ENCODE measurements around the gene AK5.

The AK5 gene

DNA sequence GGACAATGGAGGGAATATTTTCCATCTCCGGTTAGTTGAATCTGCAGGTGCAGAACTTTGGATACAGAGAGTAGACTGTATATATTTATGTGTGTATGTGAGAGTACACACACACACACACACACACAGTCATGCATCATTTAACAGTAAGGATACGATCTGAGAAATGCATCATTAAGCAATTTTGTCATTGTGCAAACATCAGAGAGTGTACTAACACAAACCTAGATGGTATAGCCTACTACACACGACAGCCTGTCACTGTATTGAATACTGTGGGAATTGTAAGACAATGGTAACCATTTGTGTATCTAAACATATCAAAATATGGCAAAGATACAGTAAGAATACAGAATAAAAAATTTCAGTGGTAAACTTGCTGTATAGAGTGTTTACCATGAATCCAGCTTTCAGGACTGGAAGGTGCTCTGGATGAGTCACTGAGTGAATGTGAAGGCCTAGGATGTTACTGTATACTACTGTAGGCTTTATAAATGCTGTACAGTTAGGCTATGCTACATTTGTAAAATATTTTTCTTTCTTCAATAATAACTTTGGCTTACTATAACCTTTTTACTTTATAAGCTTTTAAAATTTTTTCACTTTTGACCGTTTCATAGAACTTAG lies 262.1 kb downstream of the AK5 start:
- no peak for DNase-seq (ENCODE audit: low read depth in 2 of 2)

DNA sequence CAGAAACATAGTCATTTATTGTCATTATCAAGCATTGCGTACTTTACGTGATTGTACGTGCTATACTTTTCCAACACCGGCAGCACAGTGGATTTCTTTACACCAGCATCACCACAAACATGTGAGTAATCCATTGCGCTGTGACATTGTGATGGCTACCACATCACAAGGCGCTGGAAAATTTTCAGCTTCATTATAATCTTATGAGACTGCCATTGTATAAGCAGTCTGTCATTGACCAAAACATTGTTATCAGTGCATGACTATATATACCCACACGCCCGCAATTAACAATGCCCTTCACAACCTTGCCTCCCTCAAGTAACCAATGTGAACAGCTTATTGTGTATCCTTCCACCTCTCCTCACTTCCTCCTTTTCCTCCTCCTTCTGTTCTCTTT lies 263.0 kb downstream of the AK5 start:
- DNase-seq (ENCODE audit: low read depth in 2 of 2): no peak

DNA sequence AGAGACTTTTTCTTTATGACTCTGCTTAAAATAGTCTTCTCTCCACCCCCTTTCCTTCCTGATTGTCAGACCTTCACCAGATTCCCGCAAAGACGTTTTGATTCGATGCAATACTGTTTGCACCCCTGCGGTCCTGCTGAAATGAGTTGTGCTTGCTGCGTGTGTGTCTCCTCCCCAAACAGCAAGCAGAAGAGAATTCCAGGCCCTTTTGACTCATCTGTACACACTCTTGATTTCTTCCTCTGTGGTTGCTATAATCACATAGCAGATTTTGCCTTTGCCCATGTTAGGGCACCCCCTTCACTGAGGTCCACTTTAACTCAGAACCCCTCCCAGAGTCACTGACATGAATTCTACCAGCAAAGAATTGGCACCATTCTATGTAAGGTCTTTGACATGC lies 264.2 kb downstream of the AK5 start:
- no peak for DNase-seq (ENCODE audit: low read depth in 2 of 2)

DNA sequence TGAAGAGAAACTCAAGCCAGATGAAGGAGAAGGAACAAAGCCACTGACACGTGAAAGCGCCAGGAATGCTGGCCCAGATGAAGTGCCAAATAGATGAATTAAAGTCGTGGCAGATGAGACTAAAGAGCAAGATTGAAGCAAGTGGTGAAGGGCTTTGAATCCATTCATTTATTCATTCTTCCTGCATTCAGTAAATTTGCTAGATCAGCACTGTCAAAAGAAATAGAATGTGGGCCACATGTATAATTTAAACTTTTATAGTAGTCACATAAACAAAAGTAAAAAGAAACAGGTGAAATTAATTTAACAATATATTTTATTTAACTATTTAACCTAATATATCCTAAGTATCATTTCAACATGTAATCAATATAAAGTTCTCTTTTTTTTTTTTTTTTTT lies 265.1 kb downstream of the AK5 start:
- DNase-seq (ENCODE audit: low read depth in 2 of 2): no peak

DNA sequence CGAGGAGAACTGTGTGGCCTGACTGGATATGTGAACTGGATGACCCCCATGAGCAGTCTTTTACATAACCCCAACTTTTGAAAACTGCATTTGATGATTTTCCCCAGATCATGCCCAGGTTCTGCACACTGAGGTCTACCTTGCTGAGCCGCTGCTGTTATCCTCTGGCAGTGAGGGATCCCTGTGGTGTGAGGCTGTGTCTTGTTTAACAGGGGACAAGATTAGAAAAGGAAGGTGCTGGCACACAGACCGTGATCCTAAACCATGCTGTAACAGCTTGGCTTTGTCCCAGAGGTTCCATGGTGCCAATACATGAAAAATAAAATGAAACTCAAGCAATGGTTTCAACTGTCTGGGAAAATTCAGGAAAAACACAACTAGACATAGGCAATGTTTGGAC lies 266.5 kb downstream of the AK5 start:
- no peak for DNase-seq (ENCODE audit: low read depth in 2 of 2)

DNA sequence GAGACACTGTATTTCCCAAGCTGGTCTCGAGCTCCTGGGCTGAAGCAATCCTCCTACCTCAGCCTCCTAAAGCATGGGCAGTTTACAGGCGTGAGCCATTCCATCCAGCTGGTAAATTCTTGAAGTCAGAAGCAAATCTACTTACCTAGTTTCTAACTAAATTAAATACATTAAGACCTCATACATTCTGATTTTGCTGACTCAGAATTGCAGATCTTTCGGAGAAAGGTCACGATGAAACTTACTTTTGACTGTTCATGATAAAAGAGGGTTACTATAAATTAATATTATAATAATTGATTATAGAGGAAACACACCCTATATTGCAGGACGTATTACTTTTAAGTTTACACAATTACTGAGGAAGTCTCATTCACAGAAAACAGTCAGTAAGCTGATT lies 268.3 kb downstream of the AK5 start:
- DNase-seq (ENCODE audit: low read depth in 2 of 2): no peak

DNA sequence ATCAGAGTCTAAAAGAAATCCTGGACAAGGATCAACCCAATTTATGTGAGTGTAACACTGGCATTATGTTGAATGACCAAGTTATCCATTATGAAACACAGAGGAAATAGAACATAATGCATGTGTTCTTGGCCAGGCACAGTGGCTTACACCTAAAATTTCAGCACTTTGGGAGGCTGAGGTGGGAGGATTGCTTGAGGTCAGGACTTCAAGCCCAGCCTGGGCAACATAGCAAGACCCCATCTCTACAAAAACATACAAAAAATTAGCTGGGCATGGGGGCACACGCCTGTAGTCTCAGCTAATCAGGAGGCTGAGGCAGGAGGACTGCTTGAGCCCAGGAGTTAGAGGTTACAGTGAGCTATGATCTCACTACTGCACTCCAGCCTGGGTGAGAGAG lies 270.8 kb downstream of the AK5 start:
- DNase-seq (ENCODE audit: low read depth in 2 of 2): no peak

DNA sequence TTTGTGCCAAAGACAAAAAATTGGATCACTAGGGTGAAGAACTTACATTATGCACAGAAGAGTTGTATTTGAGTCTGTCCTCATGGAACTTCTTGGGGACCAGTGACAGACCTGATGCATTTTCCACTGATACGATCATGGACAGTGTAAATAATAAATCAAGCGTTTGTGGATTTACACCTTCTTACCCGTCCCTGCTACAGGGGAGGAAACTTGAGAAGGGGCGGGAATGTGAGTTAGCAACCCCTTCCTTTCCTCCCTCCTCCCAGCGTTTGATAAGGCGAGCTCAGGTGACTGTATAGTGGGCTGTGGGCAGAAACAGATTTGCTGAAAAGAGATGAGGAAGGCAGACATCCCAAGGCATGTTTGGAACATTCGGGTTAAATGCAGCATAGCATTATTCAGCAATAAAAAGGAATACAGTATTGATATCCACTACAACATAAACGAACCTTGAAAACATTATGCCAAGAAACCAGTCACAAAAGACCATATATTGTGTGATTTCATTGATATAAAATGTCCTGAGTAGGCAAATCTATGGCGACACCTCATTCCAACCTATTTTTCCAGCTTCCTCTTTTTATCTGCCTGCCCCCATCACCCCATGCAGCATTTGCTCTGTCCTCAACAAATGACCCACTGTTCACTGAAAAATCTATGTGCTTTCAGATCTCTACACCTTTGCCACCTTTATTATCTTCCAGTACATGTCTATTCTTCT lies 271.9 kb downstream of the AK5 start:
- DNase-seq (ENCODE audit: low read depth in 2 of 2): no peak

DNA sequence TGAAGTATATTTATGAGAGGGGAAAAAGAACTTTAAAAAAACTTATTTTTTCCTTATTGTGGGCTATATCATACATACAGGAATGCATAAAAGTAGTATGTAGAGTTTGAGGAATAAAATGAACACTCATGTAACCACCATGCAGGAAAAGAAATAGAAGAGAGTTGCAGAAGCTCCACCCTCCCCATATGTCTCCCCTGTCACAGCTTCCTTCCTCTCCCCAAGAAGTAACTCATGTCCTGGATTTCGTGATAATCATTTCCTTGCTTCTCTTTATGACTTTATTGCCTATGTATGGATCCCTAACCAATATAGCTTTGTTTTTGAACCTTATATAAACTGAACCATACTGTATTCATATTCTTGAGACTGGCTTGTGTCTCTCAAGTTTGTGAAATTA lies 274.2 kb downstream of the AK5 start:
- no peak for DNase-seq (ENCODE audit: low read depth in 2 of 2)

DNA sequence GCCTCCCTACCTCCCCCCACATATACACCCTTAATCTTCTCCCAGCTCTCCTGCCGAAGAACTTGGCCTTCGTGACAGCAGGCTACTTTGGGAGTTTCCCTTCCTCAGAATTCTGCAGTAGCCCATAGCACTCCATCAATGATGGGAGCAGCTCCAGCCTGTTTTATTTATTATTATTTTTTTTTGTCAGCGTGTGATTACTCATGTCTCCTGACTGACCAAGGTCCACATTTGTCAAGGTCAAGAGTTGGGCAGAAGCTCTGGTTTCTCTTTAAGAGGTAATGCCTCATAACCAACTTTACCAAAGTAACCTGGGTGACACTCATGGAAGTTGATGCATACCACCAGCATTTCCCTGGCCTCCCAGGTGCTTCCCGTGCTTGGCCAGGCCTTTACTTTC lies 275.2 kb downstream of the AK5 start:
- DNase-seq (ENCODE audit: low read depth in 2 of 2): no peak

DNA sequence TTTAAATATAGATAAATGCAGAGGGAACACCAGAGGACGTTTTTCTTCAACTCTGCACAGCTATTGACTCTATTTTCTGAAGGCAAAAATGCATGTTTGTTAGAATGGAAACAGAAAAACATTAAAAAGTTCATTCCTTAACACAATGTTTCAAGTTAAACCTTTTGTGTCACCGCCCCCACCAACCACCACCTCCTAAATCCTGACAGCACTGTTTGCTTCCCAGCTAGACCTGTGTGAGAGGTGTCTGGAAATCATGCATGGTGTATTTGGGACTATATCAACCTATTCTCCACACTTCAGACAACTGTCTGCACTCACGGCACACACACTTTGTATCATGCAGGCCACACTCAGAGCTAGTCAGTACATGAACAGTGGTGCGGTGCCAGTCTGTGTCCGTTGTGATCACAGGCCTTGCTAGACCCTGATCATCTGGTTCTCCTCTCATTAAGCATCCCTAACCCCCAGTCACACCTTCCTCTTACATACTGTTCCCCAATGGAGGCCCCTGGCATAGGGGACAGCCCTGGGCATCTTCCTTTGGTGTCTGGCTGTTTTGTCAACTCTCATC lies 276.9 kb downstream of the AK5 start:
- no peak for DNase-seq (ENCODE audit: low read depth in 2 of 2)

DNA sequence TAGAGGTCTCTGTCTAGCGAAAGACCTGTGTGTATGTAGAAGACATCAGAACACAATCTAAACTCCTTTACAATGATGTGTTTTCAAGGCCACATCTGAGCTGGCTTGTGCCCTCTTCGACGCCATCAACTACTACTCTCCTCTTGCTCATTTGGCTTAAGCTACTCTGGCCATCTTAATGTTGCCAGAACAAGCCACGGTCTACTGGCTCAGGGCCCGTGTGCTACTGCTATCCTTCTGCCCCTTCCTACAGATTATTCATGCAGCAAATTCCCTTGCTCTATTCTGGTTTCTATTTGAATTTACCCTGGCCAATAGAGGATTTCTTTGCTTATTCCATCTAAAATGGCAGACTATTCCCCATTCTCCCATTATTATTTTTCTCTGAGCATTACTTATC lies 278.9 kb downstream of the AK5 start:
- DNase-seq (ENCODE audit: low read depth in 2 of 2): no peak

DNA sequence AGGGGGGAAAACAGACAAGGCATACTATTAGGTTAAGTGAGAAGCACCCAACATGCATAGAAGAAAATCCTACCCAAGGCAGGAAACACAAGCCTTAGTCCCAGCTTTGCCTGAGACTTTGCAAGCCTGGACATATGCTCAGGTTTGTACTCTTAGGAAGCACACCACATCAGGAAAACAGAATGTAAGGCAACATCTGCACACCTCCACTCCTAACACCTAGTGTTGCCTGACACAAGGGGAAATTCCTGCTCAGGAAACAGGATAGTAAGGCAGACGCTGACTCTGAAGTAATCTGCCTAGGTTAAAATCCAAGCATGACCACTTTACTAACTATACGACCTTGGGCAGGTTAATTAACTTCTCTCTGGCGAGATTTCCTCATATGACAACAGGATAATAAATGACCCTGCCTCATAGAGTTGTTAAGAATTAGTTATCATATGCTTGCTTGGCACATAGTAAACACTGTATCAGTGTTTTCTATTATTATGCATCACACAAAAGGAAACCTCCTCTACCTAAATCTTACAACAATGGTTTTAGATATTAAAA lies 280.9 kb downstream of the AK5 start:
- DNase-seq (ENCODE audit: low read depth in 2 of 2): no peak

DNA sequence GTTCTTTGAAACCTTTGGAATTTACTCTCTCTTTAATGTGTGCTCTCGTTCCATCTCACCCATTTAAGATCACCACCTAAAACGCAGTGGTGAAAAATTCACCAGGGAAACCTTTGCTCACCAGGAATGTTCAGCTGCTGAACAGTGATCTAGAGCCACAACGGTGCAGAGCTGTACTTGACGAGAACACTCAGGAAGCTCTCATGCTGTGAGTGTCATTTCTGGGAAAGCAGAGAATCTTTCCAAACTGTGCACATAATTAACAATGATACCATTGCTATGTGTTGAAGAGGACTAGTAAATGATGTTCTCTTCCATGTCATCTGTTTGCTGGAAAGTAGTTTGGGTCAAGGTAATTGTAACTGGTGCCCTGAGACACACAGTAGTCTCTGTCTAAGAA lies 283.5 kb downstream of the AK5 start:
- DNase-seq (ENCODE audit: low read depth in 2 of 2): no peak

DNA sequence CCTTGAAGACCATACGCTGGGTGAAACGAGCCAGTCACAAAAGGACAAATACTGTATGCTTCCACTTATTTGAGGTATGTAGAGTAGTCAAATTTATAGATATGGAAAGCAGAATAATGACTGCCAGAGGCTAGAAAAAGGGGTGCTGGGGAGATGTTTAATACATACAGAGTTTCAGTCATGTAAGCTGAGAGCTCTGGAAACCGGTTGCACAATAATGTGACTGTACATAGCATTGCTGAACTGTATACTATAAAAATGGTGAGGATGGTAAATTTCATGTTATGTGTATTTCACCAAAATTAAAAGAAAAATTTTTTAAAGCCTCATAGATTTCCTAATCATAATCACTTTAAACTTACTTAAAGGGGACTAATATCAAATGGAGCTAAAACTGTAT lies 289.8 kb downstream of the AK5 start:
- DNase-seq (ENCODE audit: low read depth in 2 of 2): no peak

DNA sequence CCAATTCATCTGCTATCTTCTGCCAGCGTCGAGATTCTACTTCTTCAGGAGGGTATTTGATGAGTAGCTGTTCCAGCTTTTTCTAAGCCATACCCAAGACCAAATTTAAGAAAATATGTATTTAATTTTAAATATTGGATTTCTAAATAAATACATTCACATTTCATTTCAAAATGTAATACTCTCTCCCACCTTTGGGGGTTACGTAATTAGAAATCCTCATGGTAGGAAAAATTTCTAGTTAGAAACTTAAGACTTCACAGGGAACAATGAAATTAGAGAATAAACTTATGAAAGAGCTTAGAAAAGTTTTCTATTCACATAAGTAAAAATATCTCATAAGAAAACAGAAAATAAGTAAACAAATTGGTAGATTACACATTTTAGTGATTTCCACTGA lies 297.7 kb downstream of the AK5 start:
- no peak for DNase-seq (ENCODE audit: low read depth in 2 of 2)

DNA sequence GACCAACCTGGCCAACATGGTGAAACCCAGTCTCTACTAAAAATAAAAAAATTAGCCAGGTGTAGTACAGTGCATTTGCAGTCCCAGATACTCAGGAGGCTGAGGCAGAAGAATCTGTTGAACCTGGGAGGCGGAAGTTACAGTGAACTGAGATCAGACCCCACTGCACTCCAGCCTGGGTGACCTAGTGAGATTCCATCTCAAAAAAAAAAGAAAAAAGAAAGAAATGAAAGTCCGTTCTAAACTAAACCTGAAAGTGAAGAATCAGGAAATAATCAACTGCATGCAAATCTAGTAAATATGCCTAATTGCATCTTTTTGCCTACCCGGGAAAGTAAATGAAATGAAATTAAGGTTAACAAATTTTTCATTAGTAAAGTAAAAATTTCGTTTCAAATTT lies 301.1 kb downstream of the AK5 start:
- no peak for DNase-seq (ENCODE audit: low read depth in 2 of 2)

DNA sequence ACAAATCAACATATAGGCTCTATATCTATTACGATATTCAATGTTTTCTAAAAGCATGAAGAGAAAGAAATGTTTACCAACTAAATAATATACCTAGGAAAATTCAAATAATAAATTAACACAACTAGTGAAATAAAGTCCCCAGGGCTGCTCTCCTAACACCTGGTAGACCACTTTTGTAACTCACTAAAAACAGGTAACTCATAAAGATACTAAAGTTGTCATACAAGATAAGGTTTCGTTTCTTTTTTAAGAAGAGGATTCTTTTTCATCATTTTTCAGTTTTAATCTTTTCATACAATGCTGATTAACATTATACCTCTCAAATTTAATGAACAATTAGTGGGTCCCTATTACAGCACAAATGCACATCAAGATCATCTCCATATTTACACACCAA lies 301.7 kb downstream of the AK5 start:
- no peak for DNase-seq (ENCODE audit: low read depth in 2 of 2)

DNA sequence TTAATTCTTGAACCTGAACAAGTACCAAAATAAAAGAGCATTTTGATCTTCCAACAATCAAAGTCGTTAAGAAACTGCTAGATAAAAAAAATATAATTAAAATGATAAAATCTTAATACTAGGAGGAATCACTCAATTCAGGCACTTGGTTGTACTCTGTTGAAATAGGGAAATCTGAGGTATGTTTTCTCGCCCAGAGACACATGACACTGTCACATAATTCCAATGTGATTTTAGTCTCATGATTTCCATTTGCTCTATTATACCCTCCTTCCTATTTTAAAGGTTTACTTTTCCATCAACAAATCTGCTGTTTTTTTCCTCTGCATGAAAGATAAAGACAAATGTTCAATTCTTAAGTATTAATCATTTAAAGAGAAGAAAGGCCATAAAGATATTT lies 303.1 kb downstream of the AK5 start:
- DNase-seq (ENCODE audit: low read depth in 2 of 2): no peak

DNA sequence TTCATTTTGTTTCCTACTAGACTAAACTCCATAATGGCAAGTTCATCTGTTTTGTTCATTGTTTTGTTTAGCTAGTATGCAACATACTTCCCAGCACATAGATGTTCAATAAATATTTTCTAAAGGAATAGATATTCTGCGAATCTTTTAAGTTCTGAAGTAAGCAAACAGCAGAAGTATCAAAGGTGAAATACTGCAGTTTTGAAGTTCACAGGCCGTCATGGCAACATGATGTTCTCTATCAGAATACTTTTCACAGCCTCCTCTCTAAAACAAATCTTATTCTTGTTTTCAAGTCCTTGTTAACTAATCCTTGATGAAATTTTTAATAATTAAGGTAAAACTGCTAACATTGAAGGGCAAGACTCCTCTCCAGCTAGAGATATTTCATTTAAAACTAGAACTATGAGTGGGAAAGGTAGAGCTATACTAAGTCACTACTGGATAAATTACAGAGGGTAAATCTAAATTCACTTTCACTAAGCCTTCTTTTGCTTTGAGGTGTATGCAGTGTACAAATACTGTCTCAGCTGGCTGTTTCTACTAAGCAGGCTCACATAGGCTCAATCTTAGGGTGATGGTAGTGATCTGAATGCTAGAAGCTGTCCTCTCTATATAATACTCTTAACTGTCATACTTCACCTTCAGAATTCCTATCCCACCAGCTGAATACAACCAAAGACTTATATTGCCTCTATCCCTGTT lies 303.9 kb downstream of the AK5 start:
- DNase-seq (ENCODE audit: low read depth in 2 of 2): no peak

DNA sequence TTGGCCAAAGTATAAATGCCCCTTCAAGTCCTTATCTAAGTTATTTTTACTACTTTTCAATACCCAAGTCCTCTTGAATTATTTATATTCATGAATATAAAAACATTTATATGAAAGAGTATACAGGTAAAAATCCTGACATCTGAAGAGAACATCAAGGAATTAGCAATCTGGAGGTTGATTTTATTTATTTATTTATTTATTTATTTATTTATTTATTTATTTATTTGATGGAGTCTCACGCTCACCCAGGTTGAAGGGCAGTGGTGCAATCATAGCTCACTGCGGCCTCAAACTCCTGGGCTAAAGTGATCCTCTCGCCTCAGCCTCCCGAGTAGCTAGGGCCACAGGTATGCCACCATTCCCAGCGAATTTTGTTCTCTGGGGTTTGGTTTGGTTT lies 307.4 kb downstream of the AK5 start:
- DNase-seq (ENCODE audit: low read depth in 2 of 2): no peak

DNA sequence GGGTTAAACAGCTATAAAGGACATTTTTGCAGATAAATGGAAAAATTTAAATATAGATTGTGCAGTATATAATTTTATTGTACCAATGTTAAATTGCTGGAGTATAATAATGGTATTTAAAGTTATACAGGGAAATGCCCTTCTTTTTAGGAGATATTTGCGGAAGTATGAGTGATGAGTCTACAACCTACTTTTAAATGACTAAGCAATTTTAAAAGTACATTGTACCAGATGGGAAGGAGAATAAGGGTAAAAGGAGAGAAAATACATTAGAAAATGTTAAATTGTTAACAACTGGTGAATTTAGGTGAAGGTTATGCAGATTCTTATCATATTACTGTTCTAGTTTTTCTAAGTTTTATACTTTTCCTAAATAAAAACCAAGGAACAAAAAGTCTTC lies 308.8 kb downstream of the AK5 start:
- no peak for DNase-seq (ENCODE audit: low read depth in 2 of 2)

DNA sequence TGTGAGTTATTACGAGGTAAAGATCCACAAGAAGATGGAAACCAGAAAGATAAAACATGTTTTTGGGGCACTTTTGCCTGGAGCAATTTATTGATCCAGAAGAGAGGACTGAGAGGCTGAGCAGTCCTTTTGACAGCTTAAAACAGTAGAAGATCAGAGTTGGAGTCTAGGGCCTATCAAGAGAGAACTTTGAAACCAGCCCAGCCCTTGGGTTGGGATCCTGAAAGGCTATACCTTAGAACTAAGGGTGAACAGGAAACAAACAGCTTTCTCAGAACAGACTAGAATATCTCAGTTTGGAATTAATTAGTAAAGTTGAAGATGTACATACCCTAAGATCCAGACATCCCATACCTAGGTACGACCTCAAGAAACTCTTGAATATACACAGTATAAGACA lies 311.1 kb downstream of the AK5 start:
- no peak for DNase-seq (ENCODE audit: low read depth in 2 of 2)
